C4-2B (cell line): Measurements from ENCODE around the gene HTR3B.

Experiments used
- H3K27ac ChIP-seq: fragments of 450-650 bp; 2 replicates; pipeline ENCODE4 v1.5.1; 2017
- CTCF ChIP-seq: fragments of 450-650 bp; conservative IDR thresholded peaks from 2 replicates; pipeline ENCODE4 v1.5.1; 2017; ENCODE audit warnings: mild to moderate bottlenecking
- ZFX ChIP-seq: fragments of 450-650 bp; IDR thresholded peaks from 2 replicates; pipeline ENCODE4 v1.6.1; 2017

HTR3B gene

GRCh38 chr11:113984781-113985180, 80.2 kb downstream of the HTR3B start:
- no peak overlapping the region for H3K27ac ChIP-seq
- TF ChIP-seq ZFX (no peak), CTCF (no peak)

DNA sequence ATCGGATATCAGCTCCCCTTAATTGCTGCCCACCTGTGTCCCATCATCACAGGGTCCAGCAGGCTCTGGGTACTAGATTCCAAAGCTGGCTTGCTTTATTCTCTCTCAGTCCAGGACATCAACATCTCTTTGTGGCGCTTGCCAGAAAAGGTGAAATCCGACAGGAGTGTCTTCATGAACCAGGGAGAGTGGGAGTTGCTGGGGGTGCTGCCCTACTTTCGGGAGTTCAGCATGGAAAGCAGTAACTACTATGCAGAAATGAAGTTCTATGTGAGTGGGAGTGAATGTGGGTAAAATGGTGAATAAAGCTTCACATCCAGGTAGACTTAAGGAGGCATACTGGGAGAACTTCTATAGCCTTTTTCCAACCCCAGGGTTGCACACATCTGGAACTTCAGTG, 81.3 kb downstream of the HTR3B start:
- TF ChIP-seq CTCF (no peak), ZFX (no peak)
- H3K27ac ChIP-seq: no peak overlapping the region

DNA sequence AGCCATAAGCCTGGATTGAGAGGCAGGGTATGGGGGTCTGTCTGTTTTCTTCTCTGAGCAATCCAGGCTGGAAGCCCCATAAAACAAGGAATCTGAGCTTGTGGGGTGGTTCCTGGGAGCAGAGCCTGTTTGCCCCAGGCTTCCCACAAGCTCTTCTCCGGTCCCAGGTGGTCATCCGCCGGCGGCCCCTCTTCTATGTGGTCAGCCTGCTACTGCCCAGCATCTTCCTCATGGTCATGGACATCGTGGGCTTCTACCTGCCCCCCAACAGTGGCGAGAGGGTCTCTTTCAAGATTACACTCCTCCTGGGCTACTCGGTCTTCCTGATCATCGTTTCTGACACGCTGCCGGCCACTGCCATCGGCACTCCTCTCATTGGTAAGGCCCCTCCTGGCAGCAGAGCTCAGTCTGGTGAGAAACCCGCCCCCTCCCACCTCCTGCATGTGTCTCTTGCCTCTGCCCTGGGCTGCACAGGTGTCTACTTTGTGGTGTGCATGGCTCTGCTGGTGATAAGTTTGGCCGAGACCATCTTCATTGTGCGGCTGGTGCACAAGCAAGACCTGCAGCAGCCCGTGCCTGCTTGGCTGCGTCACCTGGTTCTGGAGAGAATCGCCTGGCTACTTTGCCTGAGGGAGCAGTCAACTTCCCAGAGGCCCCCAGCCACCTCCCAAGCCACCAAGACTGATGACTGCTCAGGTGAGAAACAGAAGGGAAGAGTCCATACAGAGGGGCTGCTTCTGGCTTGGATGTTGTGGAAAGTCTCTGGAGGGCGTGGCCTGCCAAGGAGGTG, 82.0 kb downstream of the HTR3B start:
- TF ChIP-seq ZFX: no peak
- no peak for TF ChIP-seq CTCF
- H3K27ac ChIP-seq: no peak overlapping the region

GRCh38 chr11:113989381-113989780, 84.8 kb downstream of the HTR3B start:
- TF ChIP-seq CTCF: no peak
- TF ChIP-seq ZFX: no peak
- no peak overlapping the region for H3K27ac ChIP-seq

GRCh38 chr11:113989916-113990315, 85.3 kb downstream of the HTR3B start:
- no peak overlapping the region for H3K27ac ChIP-seq
- TF ChIP-seq CTCF (no peak), ZFX (no peak)

DNA sequence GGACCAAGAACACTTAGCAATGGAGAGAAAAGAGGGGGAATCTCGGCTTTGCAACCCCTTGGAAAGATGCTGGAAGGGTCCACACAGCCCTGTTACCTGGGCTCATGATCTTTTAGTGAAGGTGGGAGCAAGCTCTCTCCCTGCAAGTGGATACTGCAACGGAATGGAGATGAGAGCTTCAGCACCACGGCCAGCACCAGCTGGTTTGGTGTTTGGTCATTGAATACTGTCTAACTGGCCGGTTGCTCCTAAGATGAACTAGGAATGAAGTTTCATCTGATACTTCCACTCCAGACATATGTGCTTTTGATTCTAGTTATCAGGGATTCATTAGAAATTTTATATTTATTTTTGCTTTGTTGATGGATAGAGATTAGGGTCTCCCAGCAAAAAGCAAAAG, 86.6 kb downstream of the HTR3B start:
- no peak overlapping the region for H3K27ac ChIP-seq
- TF ChIP-seq CTCF (no peak), ZFX (no peak)

DNA sequence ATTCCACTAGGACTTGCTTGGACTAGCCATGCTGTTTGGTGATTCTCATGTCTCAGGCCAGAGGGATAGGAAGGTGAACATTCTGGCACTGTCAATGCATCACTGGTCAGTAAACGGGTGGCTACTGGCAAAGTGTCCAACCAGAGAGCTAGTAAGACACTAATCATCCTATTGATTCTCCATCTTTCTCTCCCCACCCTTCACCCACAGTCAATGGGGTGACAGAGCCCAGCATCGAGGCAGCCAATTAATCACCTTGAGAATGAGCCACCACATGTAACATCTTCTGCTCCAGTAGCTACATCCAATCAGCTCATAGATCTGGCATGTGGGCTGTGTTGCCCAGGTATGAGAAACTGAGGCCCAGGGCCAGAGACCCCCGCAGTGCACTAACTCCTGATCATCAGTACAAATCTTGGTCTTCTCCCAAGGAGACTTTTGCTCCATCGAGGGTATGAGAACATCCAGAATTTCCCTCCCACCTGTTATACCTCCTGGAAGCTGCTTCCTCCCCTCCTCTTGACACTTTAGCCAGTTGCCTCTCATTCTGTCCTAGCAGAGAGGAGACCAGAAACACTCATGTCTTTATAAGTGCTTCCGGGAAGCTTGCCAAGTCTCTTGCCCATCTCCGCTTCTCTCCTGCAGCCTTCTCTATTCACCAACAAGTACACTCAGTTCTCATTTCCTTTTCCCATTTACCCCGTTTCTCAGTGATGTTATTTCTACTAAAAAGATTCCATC, 87.3 kb downstream of the HTR3B start:
- no peak for TF ChIP-seq ZFX
- no peak for TF ChIP-seq CTCF
- H3K27ac ChIP-seq: no peak overlapping the region
